ENCODE measurements around the gene IL33. TPM values are rescaled to one million over a fixed set of nuclear protein-coding genes. Genes with fewer than 3 reads are reported as not detected.

IL33 gene
- total and polyA plus RNA-seq, 2 donors (not counting 1 experiment from before 2014, with no cell fraction given) = not detected

GRCh38 chr9:6305954-6306563 is 90.5 kb downstream of the IL33 start:
- Histone ChIP-seq H3K4me1 (ENCODE audit: control insufficient read depth in 2 of 2, insufficient read depth in 2 of 2, low read length in 2 of 2) (no peaks in the 10 kb centered on the region), H3K27ac (ENCODE audit: low read length in 2 of 2) (no peak overlapping the region), H4K20me1 (ENCODE audit: control insufficient read depth, insufficient read depth, low read length, poor library complexity, severe bottlenecking) (no peaks in the 10 kb centered on the region), H3K4me2 (replicated peaks; ENCODE audit: low read depth, low read length, poor library complexity, severe bottlenecking) (no peak overlapping the region), H3K4me3 (ENCODE audit: control extremely low read depth in 1 of 5, extremely low read depth in 1 of 5, insufficient read depth in 1 of 5, low read depth in 2 of 5, low read length in 4 of 5) (no peak overlapping the region), H3K9ac (ENCODE audit: low read length) (no peak overlapping the region), H3K9me3 (ENCODE audit: control extremely low read depth in 1 of 3, control insufficient read depth in 2 of 3, insufficient read depth in 1 of 3, low read length in 2 of 3) (peaks cover 0 to 1% (median 0%) of the 10 kb centered on the region in 3 donors), H3K27me3 (replicated peaks in 1 of 4; ENCODE audit: control extremely low read depth in 1 of 4, control insufficient read depth in 3 of 4, insufficient read depth in 4 of 4, low read length in 3 of 4) (peaks cover 0 to 5% (median 4%) of the 10 kb centered on the region in 4 experiments), H3K36me3 (replicated peaks in 1 of 2; ENCODE audit: control extremely low read depth in 1 of 2, control insufficient read depth in 1 of 2, extremely low read depth in 1 of 2, insufficient read depth in 2 of 2, low read length in 1 of 2) (no peaks in the 10 kb centered on the region), H2AFZ (ENCODE audit: insufficient read depth, low read depth, low read length, poor library complexity, severe bottlenecking) (no peak overlapping the region), H3K79me2 (ENCODE audit: control insufficient read depth, insufficient read depth, low read length) (no peaks in the 10 kb centered on the region)
- Mint-ChIP-seq H3K4me1 (no peaks in the 10 kb centered on the region), H3K4me3 (no peak overlapping the region), H3K9me3 (ENCODE audit: insufficient read depth) (no peaks in the 10 kb centered on the region), H3K27ac (no peak overlapping the region), H3K27me3 (peaks cover 15% of the 10 kb centered on the region)
- ChIA-PET POLR2A (no interaction called here), CTCF (interaction anchor here (0.6 to 4.8 kb wide), 15 partner anchors 8 to 1547 kb away, joined by 3 to 38 read pairs (median 3); no protein-coding TSS in a partner anchor)
- DNase-seq = peak; percentile 25
- intact Hi-C loops (cut with micrococcal nuclease) = loop anchor here (5.0 kb wide), 1 partner anchor 1544 kb away; no protein-coding TSS in a partner anchor
- TF ChIP-seq CTCF (IDR thresholded peaks at IDR 0.05) (peak; percentile 57), EZH2 (IDR thresholded peaks at IDR 0.05; ENCODE audit: borderline replicate concordance, insufficient read depth, low read depth, low read length, poor library complexity, severe bottlenecking) (no peak)
- no peak for ATAC-seq (ENCODE audit: low read depth)
- WGBS (ENCODE audit: insufficient coverage) = no CpG with 5 or more reads among the region's 2 CpGs

Other genes with a start within 250 kb of the IL33 start
- gene RANBP6, start 200.2 kb upstream of the IL33 start, total RNA-seq = 25.0 and 25.9 TPM in 2 replicates
- 7.2 and 10.3 TPM in 2 replicates for gene RANBP6, start 200.2 kb upstream of the IL33 start, polyA plus RNA-seq
- not detected in 2 replicates for gene TPD52L3, start 112.6 kb downstream of the IL33 start, total RNA-seq
- gene TPD52L3, start 112.6 kb downstream of the IL33 start, polyA plus RNA-seq = not detected in 2 replicates
- gene UHRF2, start 197.4 kb downstream of the IL33 start, total RNA-seq = 153 and 171 TPM in 2 replicates
- 85.6 and 160 TPM in 2 replicates for gene UHRF2, start 197.4 kb downstream of the IL33 start, polyA plus RNA-seq

All from B cell (primary cell).